GM18507 (cell line): ENCODE data around the gene KMT2C.
"Not testable (repeated sequence)": the region's sequence is repeated elsewhere in the genome, so short reads cannot be mapped to it uniquely, and the experiment has no call there.

ENCODE experiments used
- DNase-seq: peaks from one replicate; pipeline ENCODE4 v3.0.0; 2011; ENCODE audit warnings: low read depth; ENCODE audit not compliant: insufficient read length; ENCODE audit errors: extremely low spot score
- FAIRE-seq: peaks from 2 replicates; lab custom pipeline; 2011; peaks lifted over from hg19 to GRCh38; lab: Jason Lieb, UNC

The KMT2C gene

DNA sequence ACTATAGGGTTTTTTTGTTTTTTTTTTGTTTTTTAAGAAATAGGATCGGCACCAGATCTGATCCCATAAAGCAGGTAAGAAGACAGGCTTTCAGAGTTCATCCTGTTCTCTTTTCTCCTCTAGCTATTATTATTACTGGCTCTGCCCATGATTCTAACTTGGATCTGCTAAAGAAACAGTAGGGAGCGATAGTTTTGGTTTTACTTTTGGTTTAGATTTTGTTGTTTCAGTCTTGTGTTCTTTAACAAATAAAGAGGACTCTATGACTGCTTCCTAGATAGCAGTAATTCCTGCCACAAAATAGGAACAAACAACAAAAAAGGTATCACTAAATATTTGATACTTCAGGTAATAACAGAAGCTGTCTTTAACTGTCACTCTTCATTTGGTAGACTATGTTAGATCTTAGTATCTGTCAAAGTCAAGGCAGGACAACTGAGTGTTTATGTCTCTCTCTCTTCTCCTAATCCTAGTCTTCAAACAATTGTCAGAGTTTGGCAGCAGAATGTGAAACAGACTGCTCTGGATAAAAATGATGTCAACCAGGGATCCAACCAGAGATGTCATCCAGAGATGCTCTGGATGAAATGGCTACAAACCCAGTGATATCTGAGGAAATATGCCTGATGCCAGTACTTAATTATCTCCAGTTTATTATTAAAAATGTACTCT is 99.8 kb downstream of the KMT2C start:
- FAIRE-seq: peak; percentile 63

DNA sequence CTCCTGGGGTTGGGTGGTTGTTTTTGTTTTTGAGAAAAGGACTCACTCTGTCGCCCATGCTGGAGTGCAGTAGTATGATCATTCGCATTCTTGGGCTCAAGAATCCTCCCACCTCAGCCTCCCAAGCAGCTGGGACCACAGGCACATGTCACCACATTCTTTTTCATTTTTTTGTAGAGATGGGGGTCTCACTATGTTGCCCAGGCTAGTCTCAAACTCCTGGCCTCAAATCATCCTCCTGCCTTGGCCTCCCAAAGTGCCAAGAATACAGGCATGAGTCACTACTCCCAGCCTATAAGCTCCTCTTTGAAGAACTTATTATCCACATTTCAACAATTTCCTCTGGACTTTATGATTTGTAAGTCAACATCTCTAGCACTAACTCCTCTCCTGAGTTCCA is 102.7 kb downstream of the KMT2C start:
- FAIRE-seq (no peak), DNase-seq (no peak)

More for the DNA sequence above, 99.8 kb downstream of the KMT2C start:
- DNase-seq: no peak

GRCh38 chr7:152330827-152331226 is 105.0 kb downstream of the KMT2C start:
- no peak for FAIRE-seq
- DNase-seq: no peak

DNA sequence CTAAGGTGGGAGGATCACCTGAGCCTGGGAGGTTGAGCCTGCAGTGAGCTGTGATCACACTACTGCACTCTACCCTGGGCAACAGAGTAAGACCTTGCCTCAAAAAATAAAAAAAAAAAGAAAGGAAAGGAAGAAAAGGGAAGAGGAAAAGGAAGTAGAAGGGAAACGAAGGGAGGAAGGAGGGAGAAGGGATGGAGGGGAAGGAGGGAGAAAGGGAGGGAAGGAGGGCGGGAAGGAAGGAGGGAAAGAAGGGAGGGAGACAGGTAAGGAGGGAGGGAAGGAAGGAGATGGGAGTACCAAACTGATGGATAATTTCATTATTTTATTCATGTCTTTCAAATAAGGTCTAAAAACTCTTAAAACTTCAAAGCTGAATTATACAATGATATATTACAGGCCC is 106.3 kb downstream of the KMT2C start:
- FAIRE-seq: no peak
- DNase-seq: no peak

DNA sequence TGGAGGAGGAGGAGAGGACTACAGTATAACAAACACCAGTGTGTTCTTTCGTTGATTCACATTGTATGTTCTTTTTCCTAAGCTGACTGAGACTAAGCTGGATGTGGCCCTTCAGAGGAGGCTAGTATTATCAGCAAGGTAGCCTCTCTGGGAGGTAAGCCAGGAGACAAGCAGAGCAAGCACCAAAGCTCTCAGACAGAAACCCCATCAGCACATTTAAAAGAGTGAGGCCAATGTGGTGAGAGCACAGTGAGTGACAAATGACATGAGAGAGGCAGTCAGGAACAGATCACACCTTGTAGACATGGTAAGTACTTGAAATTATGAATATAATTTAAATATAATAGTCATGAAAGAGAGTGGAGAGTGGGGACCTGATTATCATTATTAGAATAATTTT is 107.6 kb downstream of the KMT2C start:
- FAIRE-seq: no peak
- DNase-seq: no peak

DNA sequence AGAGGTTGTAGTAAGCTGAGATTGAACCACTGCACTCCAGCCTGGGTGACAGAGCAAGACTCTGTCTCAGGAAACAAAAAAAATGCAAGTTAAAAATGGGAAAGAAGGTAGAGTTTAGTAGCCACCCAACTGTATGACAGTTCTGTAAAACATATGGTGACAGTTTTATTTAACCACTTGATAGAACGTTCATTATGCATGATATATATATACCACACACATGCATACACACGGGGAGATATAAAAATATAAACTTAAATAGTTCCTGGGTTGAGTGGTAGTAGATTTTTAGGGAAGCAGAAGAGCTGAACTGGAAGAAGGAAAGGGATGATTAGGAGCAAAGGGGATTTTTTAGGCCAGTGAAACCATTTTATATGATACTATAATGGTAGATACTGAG is 120.0 kb downstream of the KMT2C start:
- DNase-seq: no peak
- no peak for FAIRE-seq

DNA sequence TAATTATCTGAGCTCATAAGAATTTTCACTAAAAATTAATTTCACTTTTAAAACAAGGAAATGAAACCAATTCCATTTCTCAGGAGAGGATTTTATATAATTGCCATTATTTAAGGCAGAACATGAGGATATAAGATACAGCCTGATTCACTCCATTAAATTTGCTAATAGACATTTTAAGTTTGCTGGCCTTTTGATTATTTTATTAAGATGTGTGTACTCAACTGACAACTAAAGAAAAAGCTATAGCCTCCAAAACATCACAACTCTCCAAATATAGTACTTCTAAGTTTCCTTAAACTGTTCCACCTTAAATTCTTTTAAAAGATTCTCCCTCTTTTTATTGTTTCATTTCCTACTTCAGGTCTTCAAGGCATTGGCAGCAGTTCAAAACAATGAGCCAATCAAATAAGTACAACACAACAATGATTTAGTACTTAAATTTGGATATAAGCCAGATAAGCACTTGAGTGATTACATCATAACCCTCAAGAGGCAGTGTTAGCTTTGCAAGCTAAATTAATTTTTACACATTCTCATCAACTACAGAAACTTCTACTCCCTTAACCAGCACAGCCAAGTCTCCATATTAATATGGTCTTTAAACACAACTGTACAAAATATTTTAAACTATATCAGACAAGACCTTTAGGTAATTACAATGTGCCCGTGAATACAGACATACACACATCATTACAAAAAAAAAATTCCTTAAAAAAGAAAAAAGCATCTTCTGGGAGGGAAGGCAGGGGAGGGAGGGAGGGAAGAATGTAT is 121.8 kb downstream of the KMT2C start:
- FAIRE-seq (no peak), DNase-seq (no peak)

DNA sequence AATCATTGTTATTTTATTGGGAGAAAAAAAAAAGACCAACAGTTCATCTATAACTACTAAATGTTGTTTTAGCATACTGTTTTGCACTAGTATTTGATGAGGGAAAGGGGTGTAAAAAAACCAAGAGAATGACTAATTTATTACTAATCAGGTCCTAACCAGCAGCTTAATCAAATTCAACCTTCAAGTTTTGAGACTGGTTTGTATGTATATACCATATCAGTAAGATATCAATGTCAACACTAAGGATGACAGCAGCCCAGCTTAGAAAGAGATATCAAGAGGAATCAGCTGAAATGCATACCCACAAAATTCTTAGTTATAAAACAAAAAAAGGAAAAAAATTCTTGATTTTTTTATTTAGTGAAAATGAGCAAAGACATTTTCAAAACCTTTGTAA is 122.6 kb downstream of the KMT2C start:
- DNase-seq (no peak), FAIRE-seq (peak; percentile 12)

GRCh38 chr7:152312316-152312715 is 123.5 kb downstream of the KMT2C start:
- FAIRE-seq (no peak), DNase-seq (no peak)

GRCh38 chr7:152307902-152308301 is 127.9 kb downstream of the KMT2C start:
- no peak for DNase-seq
- FAIRE-seq: no peak

- FAIRE-seq, DNase-seq: not testable (repeated sequence)
These were observed 136.2 kb downstream of the KMT2C start for GRCh38 chr7:152299542-152300143.

GRCh38 chr7:152292897-152293296 is 142.9 kb downstream of the KMT2C start:
- no peak for DNase-seq
- no peak for FAIRE-seq

GRCh38 chr7:152286972-152287371 is 148.8 kb downstream of the KMT2C start:
- not testable (repeated sequence) for FAIRE-seq, DNase-seq

GRCh38 chr7:152286219-152286618 is 149.6 kb downstream of the KMT2C start:
- peak; percentile 69 for FAIRE-seq
- not testable (repeated sequence) for DNase-seq

- peak; percentile 21 for FAIRE-seq
- not testable (repeated sequence) for DNase-seq
These were observed 150.8 kb downstream of the KMT2C start for GRCh38 chr7:152284998-152285397.

GRCh38 chr7:152277687-152278086 is 158.1 kb downstream of the KMT2C start:
- FAIRE-seq: peak; percentile 21
- not testable (repeated sequence) for DNase-seq

GRCh38 chr7:152270427-152270826 is 165.4 kb downstream of the KMT2C start:
- not testable (repeated sequence) for DNase-seq, FAIRE-seq

DNA sequence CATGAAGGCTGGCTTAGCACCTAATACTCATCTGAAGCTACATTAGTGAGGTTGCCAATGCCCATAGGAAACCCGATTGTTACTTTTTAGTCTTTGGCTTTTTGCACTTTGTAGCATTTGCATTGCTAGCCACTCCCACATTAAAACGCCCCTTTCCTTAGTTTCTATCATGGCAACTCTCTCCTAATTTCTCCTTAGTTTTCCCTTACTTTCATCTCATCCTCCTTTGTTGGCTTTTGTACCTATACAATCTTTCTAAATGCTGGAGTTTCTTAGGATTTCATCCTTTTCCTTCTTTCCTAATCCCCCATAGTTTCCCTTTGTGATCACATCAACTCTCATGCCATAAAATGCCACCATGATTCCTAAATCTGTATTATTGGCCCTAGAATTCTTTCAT is 168.9 kb downstream of the KMT2C start:
- not testable (repeated sequence) for FAIRE-seq, DNase-seq

GRCh38 chr7:152264915-152265314 is 170.9 kb downstream of the KMT2C start:
- not testable (repeated sequence) for DNase-seq, FAIRE-seq

DNA sequence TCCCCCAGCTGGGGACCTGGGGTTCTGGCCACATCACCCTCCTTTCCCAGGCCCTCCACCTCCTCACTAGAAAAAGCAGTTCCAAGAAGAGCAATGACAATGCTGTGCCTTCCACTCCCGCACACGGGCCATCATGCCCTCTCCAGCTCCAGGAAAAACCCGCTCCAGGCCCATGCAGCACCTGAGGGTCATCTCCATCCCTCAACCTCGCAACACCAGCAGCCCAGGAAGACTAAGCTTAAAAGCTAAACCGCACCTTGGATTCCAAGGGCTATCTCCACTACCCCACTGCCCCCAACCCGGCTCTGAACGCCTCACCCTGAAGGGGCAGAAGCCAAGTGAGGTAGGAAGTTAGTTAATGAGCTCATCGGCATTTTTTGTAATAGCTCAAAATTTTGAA is 173.7 kb downstream of the KMT2C start:
- DNase-seq, FAIRE-seq: not testable (repeated sequence)
